Stimulated activated CD4-positive, alpha-beta T cell treated with anti-CD3 and anti-CD28 coated beads, Interleukin-1b, Interleukin-23, amount 100 ng/mL, for 48 hours (primary cell): ENCODE results near the gene BICDL2.

Source experiments
- DNase-seq: peaks from one replicate; pipeline ENCODE4 v3.0.0-alpha.2; 2020

Gene BICDL2

GRCh38 chr16:3023415-3023668 lies 13.4 kb downstream of the BICDL2 start:
- peak; percentile 37 for DNase-seq

GRCh38 chr16:3022684-3023414 lies 13.9 kb downstream of the BICDL2 start:
- DNase-seq: no peak

GRCh38 chr16:3022208-3022683 lies 14.5 kb downstream of the BICDL2 start:
- DNase-seq: peak; percentile 90

- peak; percentile 94 for DNase-seq
These were observed 15.1 kb downstream of the BICDL2 start for GRCh38 chr16:3021449-3022207.

- DNase-seq: peak; percentile 50
These were observed 15.9 kb downstream of the BICDL2 start for GRCh38 chr16:3020604-3021448.

- DNase-seq: peak; percentile 66
These were observed 16.5 kb downstream of the BICDL2 start, which contains the start of gene TNFRSF12A for GRCh38 chr16:3020247-3020603. Gene TNFRSF12A (plus strand): TSS chr16:3020368. CDS start chr16:3020398, 30 bp downstream.

GRCh38 chr16:3019594-3020246 lies 17.0 kb downstream of the BICDL2 start:
- DNase-seq: no peak

- peak; percentile 52 for DNase-seq
These were observed 18.8 kb downstream of the BICDL2 start, which contains the start of gene CLDN6 for GRCh38 chr16:3017794-3018506. Gene CLDN6 (minus strand): TSS chr16:3018183. CDS start chr16:3016021, 2,162 bp downstream.

- DNase-seq: no peak
These were observed 19.4 kb downstream of the BICDL2 start for GRCh38 chr16:3017344-3017743.

GRCh38 chr16:3015865-3016521 lies 20.8 kb downstream of the BICDL2 start:
- DNase-seq: no peak

GRCh38 chr16:3014971-3015370 lies 21.8 kb downstream of the BICDL2 start:
- DNase-seq: no peak

- no peak for DNase-seq
These were observed 22.6 kb downstream of the BICDL2 start for GRCh38 chr16:3013998-3014690.

GRCh38 chr16:3013491-3013951 lies 23.2 kb downstream of the BICDL2 start:
- DNase-seq: no peak

- DNase-seq: no peak
These were observed 23.8 kb downstream of the BICDL2 start, which contains the start of gene CLDN9 for GRCh38 chr16:3012828-3013420. Gene CLDN9 (plus strand): TSS chr16:3012923. CDS start chr16:3013363, 440 bp downstream.

- DNase-seq: no peak
These were observed 24.5 kb downstream of the BICDL2 start for GRCh38 chr16:3012246-3012645.

GRCh38 chr16:3010510-3010909 lies 26.2 kb downstream of the BICDL2 start:
- no peak for DNase-seq

- no peak for DNase-seq
These were observed 27.0 kb downstream of the BICDL2 start for GRCh38 chr16:3009568-3010390.

- no peak for DNase-seq
These were observed 28.1 kb downstream of the BICDL2 start for GRCh38 chr16:3008690-3009037.

GRCh38 chr16:3007957-3008689 lies 28.6 kb downstream of the BICDL2 start:
- DNase-seq: no peak
